OCI-LY7 (cell line): Measurements from ENCODE around the gene STX4. TPM values are rescaled to one million over a fixed set of nuclear protein-coding genes. Genes with fewer than 3 reads are reported as not detected.

ENCODE experiments used
- BruUV-seq: library from RNA; stranded (reverse); fragments of 400-500 nt; replicated peaks from 2 replicates; lab custom pipeline; 2021; lab: Mats Ljungman, UMichigan
- CTCF ChIA-PET: fragments of 300-600 bp; sonication (Branson Sonifier 250); formaldehyde crosslinking; loops from one replicate; lab custom pipeline; 2022; ENCODE audit warnings: antibody characterized with exemption; ENCODE audit not compliant: unreplicated experiment; lab: Charles Lee
- POLR2A ChIA-PET: fragments of 300-600 bp; sonication (Branson Sonifier 250); formaldehyde crosslinking; loops from one replicate; lab custom pipeline; 2022; ENCODE audit warnings: antibody characterized with exemption; lab: Charles Lee
- DNase-seq: peaks from one replicate; pipeline ENCODE4 v3.0.0-alpha.2; 2015; ENCODE audit warnings: low spot score
- H2AFZ ChIP-seq: fragments of 200-600 bp; sonication (generic), shearing (Covaris generic); 2 replicates; pipeline ENCODE4 v1.6.1; 2014; ENCODE audit warnings: mild to moderate bottlenecking, antibody characterized with exemption, low read length, moderate library complexity
- H3K27ac ChIP-seq: fragments of 200-600 bp; sonication (generic); 2 replicates; pipeline ENCODE4 v1.5.1; 2014; ENCODE audit warnings: mixed run types, low read depth, mild to moderate bottlenecking, moderate library complexity, low read length, inconsistent platforms; ENCODE audit not compliant: poor library complexity, severe bottlenecking
- H3K36me3 ChIP-seq: fragments of 200-600 bp; sonication (generic); 2 replicates; pipeline ENCODE4 v1.6.1; 2014; ENCODE audit warnings: mild to moderate bottlenecking, antibody characterized with exemption, low read length, moderate library complexity, mixed read lengths; ENCODE audit not compliant: insufficient read depth
- H3K4me1 ChIP-seq: fragments of 200-600 bp; sonication (generic); 2 replicates; pipeline ENCODE4 v1.5.1; 2014; ENCODE audit warnings: mild to moderate bottlenecking, low read length; ENCODE audit not compliant: insufficient read depth, poor library complexity, severe bottlenecking
- H3K4me2 ChIP-seq: fragments of 200-600 bp; sonication (generic); 2 replicates; pipeline ENCODE4 v1.6.1; 2014; ENCODE audit warnings: mild to moderate bottlenecking, low read length
- H3K4me3 ChIP-seq: fragments of 200-600 bp; sonication (generic); 2 replicates; pipeline ENCODE4 v1.5.1; 2014; ENCODE audit warnings: mild to moderate bottlenecking, low read depth, low read length; ENCODE audit not compliant: poor library complexity, severe bottlenecking
- H3K79me2 ChIP-seq: fragments of 200-600 bp; sonication (generic); 2 replicates; pipeline ENCODE4 v1.6.1; 2016; ENCODE audit warnings: low read depth, mild to moderate bottlenecking, low read length, moderate library complexity, mixed read lengths; ENCODE audit not compliant: insufficient read depth
- H3K9me2 ChIP-seq: fragments of 200-600 bp; sonication (generic); 2 replicates; pipeline ENCODE4 v1.6.1; 2016; ENCODE audit warnings: mild to moderate bottlenecking, low read length, mixed read lengths; ENCODE audit not compliant: insufficient read depth
- H3K9me3 ChIP-seq: fragments of 200-600 bp; sonication (generic); 2 replicates; pipeline ENCODE4 v1.6.1; 2014; ENCODE audit warnings: mild to moderate bottlenecking, mixed run types, low read length, mixed read lengths
- H4K20me1 ChIP-seq: fragments of 200-600 bp; sonication (generic); 2 replicates; pipeline ENCODE4 v1.6.1; 2014; ENCODE audit warnings: mild to moderate bottlenecking, antibody characterized with exemption, low read length, moderate library complexity, mixed read lengths; ENCODE audit not compliant: insufficient read depth
- CTCF ChIP-seq: fragments of 200-600 bp; sonication (generic); conservative IDR thresholded peaks from 2 replicates; pipeline ENCODE4 v1.5.1; 2014; ENCODE audit warnings: mild to moderate bottlenecking, antibody characterized with exemption, low read length, moderate library complexity, mixed read lengths
- EZH2phosphoT487 ChIP-seq: fragments of 200-600 bp; sonication (generic); IDR thresholded peaks from 2 replicates; pipeline ENCODE4 v1.6.1; 2018; ENCODE audit warnings: low read depth, borderline replicate concordance, mild to moderate bottlenecking, mixed run types, antibody characterized with exemption, low read length, moderate library complexity, mixed read lengths
- intact Hi-C: fragments of 100-400 bp; cut with micrococcal nuclease; formaldehyde crosslinking; loops from one replicate; pipeline ENCODE4 v1.10.0; 2022; ENCODE audit not compliant: unreplicated experiment
- total RNA-seq, 2 experiments: library from RNA; depleted of rRNA in 1 of 2; stranded (reverse); fragments of >200 nt in 1 of 2; shearing (Covaris generic) in 1 of 2; gene quantifications; 2 replicates each; pipeline ENCODE4 v1.2.3, GENCODE V29; 2014 to 2022

STX4 gene
- total RNA-seq, 2 experiments from 2014 or later, result 16.6 to 40.5 TPM

GRCh38 chr16:31082368-31083045 is 49.1 kb downstream of the STX4 start:
- ChIA-PET CTCF (no interaction called here), POLR2A (no interaction called here)
- H3K4me2 ChIP-seq, result no peak overlapping the region
- peaks cover 74% of the 10 kb centered on the region for H3K36me3 ChIP-seq
- no peak overlapping the region for H3K4me3 ChIP-seq
- H3K4me1 ChIP-seq, result no peaks in the 10 kb centered on the region
- no peaks in the 10 kb centered on the region for H3K9me3 ChIP-seq
- TF ChIP-seq CTCF (no peak), EZH2phosphoT487 (no peak)
- no TSS peak for BruUV-seq
- H3K27ac ChIP-seq, result no peak overlapping the region
- H3K79me2 ChIP-seq, result no peaks in the 10 kb centered on the region
- no peaks in the 10 kb centered on the region for H3K9me2 ChIP-seq
- intact Hi-C loops, result no loop called here
- H4K20me1 ChIP-seq, result no peaks in the 10 kb centered on the region
- DNase-seq, result no peak
- no peak overlapping the region for H2AFZ ChIP-seq

- CTCF ChIA-PET, result no interaction called here
- no peak for DNase-seq
- intact Hi-C loops, result no loop called here
- Histone ChIP-seq H3K79me2 (no peaks in the 10 kb centered on the region), H3K4me3 (no peak overlapping the region), H3K36me3 (peaks cover 68% of the 10 kb centered on the region), H3K27ac (no peak overlapping the region), H4K20me1 (no peaks in the 10 kb centered on the region), H3K9me2 (no peaks in the 10 kb centered on the region), H3K4me1 (no peaks in the 10 kb centered on the region), H3K9me3 (no peaks in the 10 kb centered on the region), H2AFZ (no peak overlapping the region), H3K4me2 (no peak overlapping the region)
- POLR2A ChIA-PET, result no interaction called here
- no TSS peak for BruUV-seq
- TF ChIP-seq EZH2phosphoT487 (no peak), CTCF (no peak)
Observed at GRCh38 chr16:31083081-31083480, 49.7 kb downstream of the STX4 start.

GRCh38 chr16:31083556-31083955 is 50.2 kb downstream of the STX4 start:
- Histone ChIP-seq H3K27ac (no peak overlapping the region), H3K9me3 (no peaks in the 10 kb centered on the region), H2AFZ (no peak overlapping the region), H4K20me1 (no peaks in the 10 kb centered on the region), H3K36me3 (peaks cover 66% of the 10 kb centered on the region), H3K4me1 (no peaks in the 10 kb centered on the region), H3K4me3 (no peak overlapping the region), H3K4me2 (no peak overlapping the region), H3K79me2 (no peaks in the 10 kb centered on the region), H3K9me2 (no peaks in the 10 kb centered on the region)
- ChIA-PET POLR2A (no interaction called here), CTCF (no interaction called here)
- intact Hi-C loops, result no loop called here
- TF ChIP-seq EZH2phosphoT487, result no peak
- TF ChIP-seq CTCF, result no peak
- BruUV-seq, result no TSS peak
- no peak for DNase-seq
